ENCODE results near the gene RAB7A.

Gene RAB7A

GRCh38 chr3:128698211-128699047 is 27.6 kb upstream of the RAB7A start:
- Histone ChIP-seq H3K4me2 (ENCODE audit: low read length) (peak overlapping the region; percentile 97), H3K4me3 (ENCODE audit: low read length) (peak overlapping the region; percentile 76), H3K27me3 (ENCODE audit: control insufficient read depth, insufficient read depth, low read length) (peaks cover 3% of the 10 kb centered on the region), H3K36me3 (ENCODE audit: insufficient read depth, low read length) (no peaks in the 10 kb centered on the region), H3K4me1 (ENCODE audit: control insufficient read depth, insufficient read depth, low read length) (no peaks in the 10 kb centered on the region), H3K9ac (ENCODE audit: low read depth, low read length) (peak overlapping the region; percentile 73), H3K9me3 (replicated peaks; ENCODE audit: low read length) (no peaks in the 10 kb centered on the region)

- no peak overlapping the region for H3K4me2 ChIP-seq (ENCODE audit: low read length)
- H3K36me3 ChIP-seq (ENCODE audit: insufficient read depth, low read length) = no peaks in the 10 kb centered on the region
- no peaks in the 10 kb centered on the region for H3K9me3 ChIP-seq (replicated peaks; ENCODE audit: low read length)
- H3K4me3 ChIP-seq (ENCODE audit: low read length) = no peak overlapping the region
- no peaks in the 10 kb centered on the region for H3K4me1 ChIP-seq (ENCODE audit: control insufficient read depth, insufficient read depth, low read length)
- H3K9ac ChIP-seq (ENCODE audit: low read depth, low read length) = no peak overlapping the region
- peaks cover 9% of the 10 kb centered on the region for H3K27me3 ChIP-seq (ENCODE audit: control insufficient read depth, insufficient read depth, low read length)
Observed at GRCh38 chr3:128701342-128702212, 24.4 kb upstream of the RAB7A start.

- Histone ChIP-seq H3K4me2 (ENCODE audit: low read length) (no peak overlapping the region), H3K27me3 (ENCODE audit: control insufficient read depth, insufficient read depth, low read length) (peaks cover 13% of the 10 kb centered on the region), H3K9ac (ENCODE audit: low read depth, low read length) (no peak overlapping the region), H3K9me3 (replicated peaks; ENCODE audit: low read length) (no peaks in the 10 kb centered on the region), H3K36me3 (ENCODE audit: insufficient read depth, low read length) (no peaks in the 10 kb centered on the region), H3K4me3 (ENCODE audit: low read length) (no peak overlapping the region), H3K4me1 (ENCODE audit: control insufficient read depth, insufficient read depth, low read length) (no peaks in the 10 kb centered on the region)
Observed at GRCh38 chr3:128702391-128702790, 23.6 kb upstream of the RAB7A start.

GRCh38 chr3:128703561-128703960 is 22.4 kb upstream of the RAB7A start:
- Histone ChIP-seq H3K9ac (ENCODE audit: low read depth, low read length) (no peak overlapping the region), H3K4me3 (ENCODE audit: low read length) (no peak overlapping the region), H3K4me2 (ENCODE audit: low read length) (no peak overlapping the region), H3K4me1 (ENCODE audit: control insufficient read depth, insufficient read depth, low read length) (no peaks in the 10 kb centered on the region), H3K9me3 (replicated peaks; ENCODE audit: low read length) (no peaks in the 10 kb centered on the region), H3K27me3 (ENCODE audit: control insufficient read depth, insufficient read depth, low read length) (peaks cover 16% of the 10 kb centered on the region), H3K36me3 (ENCODE audit: insufficient read depth, low read length) (no peaks in the 10 kb centered on the region)

- no peak overlapping the region for H3K9ac ChIP-seq (ENCODE audit: low read depth, low read length)
- H3K27me3 ChIP-seq (ENCODE audit: control insufficient read depth, insufficient read depth, low read length) = peaks cover 22% of the 10 kb centered on the region
- no peaks in the 10 kb centered on the region for H3K9me3 ChIP-seq (replicated peaks; ENCODE audit: low read length)
- no peaks in the 10 kb centered on the region for H3K36me3 ChIP-seq (ENCODE audit: insufficient read depth, low read length)
- H3K4me2 ChIP-seq (ENCODE audit: low read length) = no peak overlapping the region
- no peaks in the 10 kb centered on the region for H3K4me1 ChIP-seq (ENCODE audit: control insufficient read depth, insufficient read depth, low read length)
- H3K4me3 ChIP-seq (ENCODE audit: low read length) = no peak overlapping the region
Observed at GRCh38 chr3:128706086-128706615, 19.8 kb upstream of the RAB7A start.

- Histone ChIP-seq H3K4me3 (ENCODE audit: low read length) (no peak overlapping the region), H3K9ac (ENCODE audit: low read depth, low read length) (no peak overlapping the region), H3K4me2 (ENCODE audit: low read length) (no peak overlapping the region), H3K27me3 (ENCODE audit: control insufficient read depth, insufficient read depth, low read length) (peaks cover 25% of the 10 kb centered on the region), H3K4me1 (ENCODE audit: control insufficient read depth, insufficient read depth, low read length) (no peaks in the 10 kb centered on the region), H3K9me3 (replicated peaks; ENCODE audit: low read length) (no peaks in the 10 kb centered on the region), H3K36me3 (ENCODE audit: insufficient read depth, low read length) (no peaks in the 10 kb centered on the region)
Observed at GRCh38 chr3:128707928-128708494, 18.0 kb upstream of the RAB7A start.

GRCh38 chr3:128709038-128709437 is 16.9 kb upstream of the RAB7A start:
- Histone ChIP-seq H3K27me3 (ENCODE audit: control insufficient read depth, insufficient read depth, low read length) (peaks cover 29% of the 10 kb centered on the region), H3K4me2 (ENCODE audit: low read length) (no peak overlapping the region), H3K36me3 (ENCODE audit: insufficient read depth, low read length) (no peaks in the 10 kb centered on the region), H3K9me3 (replicated peaks; ENCODE audit: low read length) (no peaks in the 10 kb centered on the region), H3K9ac (ENCODE audit: low read depth, low read length) (no peak overlapping the region), H3K4me1 (ENCODE audit: control insufficient read depth, insufficient read depth, low read length) (no peaks in the 10 kb centered on the region), H3K4me3 (ENCODE audit: low read length) (no peak overlapping the region)

- Histone ChIP-seq H3K4me1 (ENCODE audit: control insufficient read depth, insufficient read depth, low read length) (no peaks in the 10 kb centered on the region), H3K36me3 (ENCODE audit: insufficient read depth, low read length) (no peaks in the 10 kb centered on the region), H3K9me3 (replicated peaks; ENCODE audit: low read length) (no peaks in the 10 kb centered on the region), H3K9ac (ENCODE audit: low read depth, low read length) (no peak overlapping the region), H3K4me2 (ENCODE audit: low read length) (no peak overlapping the region), H3K4me3 (ENCODE audit: low read length) (no peak overlapping the region), H3K27me3 (ENCODE audit: control insufficient read depth, insufficient read depth, low read length) (peaks cover 28% of the 10 kb centered on the region)
Observed at GRCh38 chr3:128709506-128710210, 16.3 kb upstream of the RAB7A start.

- no peaks in the 10 kb centered on the region for H3K9me3 ChIP-seq (replicated peaks; ENCODE audit: low read length)
- peaks cover 21% of the 10 kb centered on the region for H3K27me3 ChIP-seq (ENCODE audit: control insufficient read depth, insufficient read depth, low read length)
- H3K4me3 ChIP-seq (ENCODE audit: low read length) = no peak overlapping the region
- no peaks in the 10 kb centered on the region for H3K36me3 ChIP-seq (ENCODE audit: insufficient read depth, low read length)
- H3K4me2 ChIP-seq (ENCODE audit: low read length) = no peak overlapping the region
- no peaks in the 10 kb centered on the region for H3K4me1 ChIP-seq (ENCODE audit: control insufficient read depth, insufficient read depth, low read length)
- no peak overlapping the region for H3K9ac ChIP-seq (ENCODE audit: low read depth, low read length)
Observed at GRCh38 chr3:128710816-128711433, 15.1 kb upstream of the RAB7A start.

- H3K27me3 ChIP-seq (ENCODE audit: control insufficient read depth, insufficient read depth, low read length) = peaks cover 13% of the 10 kb centered on the region
- H3K4me3 ChIP-seq (ENCODE audit: low read length) = no peak overlapping the region
- H3K4me1 ChIP-seq (ENCODE audit: control insufficient read depth, insufficient read depth, low read length) = no peaks in the 10 kb centered on the region
Observed at GRCh38 chr3:128712848-128713247, 13.1 kb upstream of the RAB7A start.

More at GRCh38 chr3:128712848-128713247, 13.1 kb upstream of the RAB7A start:
- H3K9ac ChIP-seq (ENCODE audit: low read depth, low read length) = no peak overlapping the region
- H3K36me3 ChIP-seq (ENCODE audit: insufficient read depth, low read length) = no peaks in the 10 kb centered on the region
- no peaks in the 10 kb centered on the region for H3K9me3 ChIP-seq (replicated peaks; ENCODE audit: low read length)
- H3K4me2 ChIP-seq (ENCODE audit: low read length) = no peak overlapping the region
